B cell (primary cell): ENCODE measurements around the gene MPHOSPH8.

Experiments
- CTCF ChIP-seq: fragments of 200-600 bp; IDR thresholded peaks from one replicate; pipeline ENCODE4 v1.8.0; 2022; ENCODE audit warnings: antibody characterized with exemption, mild to moderate bottlenecking
- EZH2 ChIP-seq: IDR thresholded peaks from 2 replicates; pipeline ENCODE4 v1.6.1; 2012; ENCODE audit warnings: borderline replicate concordance, low read depth, mild to moderate bottlenecking, moderate library complexity, low read length; ENCODE audit not compliant: insufficient read depth, poor library complexity, severe bottlenecking

- TF ChIP-seq CTCF (no peak), EZH2 (no peak)
These were observed 11.3 kb upstream of the MPHOSPH8 start for GRCh38 chr13:19622193-19622592.
